GM23338 (cell line): Measurements from ENCODE around the gene ISG15. TPM values are rescaled to one million over a fixed set of nuclear protein-coding genes. Genes with fewer than 3 reads are reported as not detected.

Source experiments
- ATAC-seq: fragments of 200-7000 bp; cut with Tn5 transposase; 3 replicates; pipeline ENCODE4 v1.9.1; 2020
- DNase-seq: peaks from one replicate; pipeline ENCODE4 v3.0.0-alpha.2; 2015; ENCODE audit warnings: low spot score
- H2AFZ ChIP-seq: fragments of 200-600 bp; sonication (generic); 2 replicates; pipeline ENCODE4 v1.8.0; 2016; ENCODE audit warnings: antibody characterized with exemption, mild to moderate bottlenecking, moderate library complexity
- H3F3A ChIP-seq: fragments of 200-600 bp; sonication (generic); replicated peaks from 2 replicates; pipeline ENCODE4 v1.8.0; 2017; ENCODE audit warnings: antibody characterized with exemption, mixed run types, low read depth
- H3K27ac ChIP-seq: fragments of 200-600 bp; sonication (generic); 2 replicates; pipeline ENCODE4 v1.6.1; 2016; ENCODE audit warnings: low read depth
- H3K27me3 ChIP-seq: fragments of 200-600 bp; sonication (generic); 2 replicates; pipeline ENCODE4 v1.8.0; 2016; ENCODE audit warnings: mild to moderate bottlenecking, mixed run types, moderate library complexity; ENCODE audit not compliant: insufficient read depth
- H3K36me3 ChIP-seq: fragments of 200-600 bp; sonication (generic); 2 replicates; pipeline ENCODE4 v1.8.0; 2016; ENCODE audit warnings: mild to moderate bottlenecking; ENCODE audit not compliant: insufficient read depth
- H3K4me1 ChIP-seq: fragments of 200-600 bp; sonication (generic); 2 replicates; pipeline ENCODE4 v1.8.0; 2016; ENCODE audit warnings: mild to moderate bottlenecking, moderate library complexity; ENCODE audit not compliant: insufficient read depth
- H3K4me2 ChIP-seq: fragments of 200-600 bp; sonication (generic); 2 replicates; pipeline ENCODE4 v1.7.1; 2017; ENCODE audit warnings: mixed run types
- H3K4me3 ChIP-seq: fragments of 200-600 bp; sonication (generic); 2 replicates; pipeline ENCODE4 v1.6.1; 2016; ENCODE audit warnings: mixed run types
- H3K79me2 ChIP-seq: fragments of 200-600 bp; sonication (generic); replicated peaks from 2 replicates; pipeline ENCODE4 v1.8.0; 2017; ENCODE audit warnings: mild to moderate bottlenecking; ENCODE audit not compliant: insufficient read depth
- H3K9me2 ChIP-seq: fragments of 200-600 bp; sonication (generic); 2 replicates; pipeline ENCODE4 v1.8.0; 2017; ENCODE audit not compliant: insufficient read depth
- H4K20me1 ChIP-seq: fragments of 200-600 bp; sonication (generic); replicated peaks from 2 replicates; pipeline ENCODE4 v1.8.0; 2017; ENCODE audit warnings: mild to moderate bottlenecking; ENCODE audit not compliant: insufficient read depth
- H3K27ac Mint-ChIP-seq: 2 replicates; pipeline ENCODE4 v1.8.0; 2020; ENCODE audit warnings: inconsistent platforms, mild to moderate bottlenecking, moderate library complexity, mixed read lengths
- H3K27me3 Mint-ChIP-seq: 3 replicates; pipeline ENCODE4 v1.8.0; 2022; ENCODE audit warnings: low read depth, mild to moderate bottlenecking, moderate library complexity, mixed read lengths, inconsistent platforms; ENCODE audit not compliant: insufficient read depth, poor library complexity
- H3K36me3 Mint-ChIP-seq: 3 replicates; pipeline ENCODE4 v1.8.0; 2021; ENCODE audit warnings: low read depth, mild to moderate bottlenecking, inconsistent platforms, moderate library complexity, mixed read lengths
- H3K4me1 Mint-ChIP-seq: 3 replicates; pipeline ENCODE4 v1.8.0; 2020; ENCODE audit warnings: mild to moderate bottlenecking, inconsistent platforms, mixed read lengths
- H3K4me3 Mint-ChIP-seq: 3 replicates; pipeline ENCODE4 v1.8.0; 2021; ENCODE audit warnings: moderate library complexity, mild to moderate bottlenecking, inconsistent platforms, mixed read lengths
- H3K9me3 Mint-ChIP-seq: 3 replicates; pipeline ENCODE4 v1.8.0; 2020; ENCODE audit warnings: moderate library complexity, mild to moderate bottlenecking, inconsistent platforms, mixed read lengths
- CREB1 ChIP-seq: fragments of 250-450 bp; sonication (Bioruptor Pico); IDR thresholded peaks from 2 replicates; pipeline ENCODE4 v1.5.0; 2020; ENCODE audit warnings: low read depth, mild to moderate bottlenecking, moderate library complexity
- EZH2phosphoT487 ChIP-seq: fragments of 200-600 bp; sonication (generic); IDR thresholded peaks from one replicate; pipeline ENCODE4 v1.8.1; 2018; ENCODE audit warnings: antibody characterized with exemption; ENCODE audit not compliant: unreplicated experiment
- POLR2AphosphoS5 ChIP-seq: IDR thresholded peaks from 2 replicates; pipeline ENCODE4 v1.6.1; 2016; ENCODE audit warnings: antibody characterized with exemption, low read depth
- polyA plus RNA-seq: library from polyadenylated mRNA; unstranded; fragments of >200 nt; fragmentation: Nextera tagmentation; extraction: Ambion mirVana; gene quantifications from 2 replicates; pipeline ENCODE4 v1.2.1, GENCODE V29; 2016
- total RNA-seq: library from RNA; depleted of rRNA; stranded (reverse); fragments of >200 nt; shearing (Covaris generic); gene quantifications from 2 replicates; pipeline ENCODE4 v1.2.3, GENCODE V29; 2014
- TF ChIP-seq, protein P1 (sequence below): fragments of 250-450 bp; sonication (Bioruptor Pico); IDR thresholded peaks from 2 replicates; pipeline ENCODE4 v1.5.0; 2020; ENCODE audit warnings: mild to moderate bottlenecking, moderate library complexity
- TF ChIP-seq, protein P2 (sequence below): IDR thresholded peaks from one replicate; pipeline ENCODE4 v1.6.1; 2018; ENCODE audit warnings: antibody characterized with exemption; ENCODE audit not compliant: unreplicated experiment

ISG15 gene
- total and polyA plus RNA-seq, 2 experiments from 2014 or later: 52.9 to 101 TPM

DNA sequence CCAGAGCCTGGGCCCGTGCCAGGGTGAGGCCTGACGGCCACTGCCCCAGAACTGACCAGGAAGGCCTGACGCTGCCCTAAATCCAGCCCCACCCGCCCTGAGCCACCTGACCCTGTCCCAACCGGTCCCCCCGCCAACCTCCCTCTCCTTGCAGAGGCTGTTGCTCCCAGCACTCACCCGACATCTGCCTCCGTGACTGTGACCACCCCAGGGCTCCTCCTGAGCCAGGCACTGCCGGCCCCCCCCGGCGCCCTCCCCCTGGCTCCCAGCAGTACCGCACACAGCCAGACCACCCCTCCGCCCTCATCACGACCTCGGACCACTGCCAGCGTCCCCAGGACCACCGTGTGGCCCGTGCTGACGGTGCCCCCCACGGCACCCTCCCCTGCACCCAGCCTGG lies 32.9 kb downstream of the ISG15 start (continued):
- TF ChIP-seq, protein P1, sequence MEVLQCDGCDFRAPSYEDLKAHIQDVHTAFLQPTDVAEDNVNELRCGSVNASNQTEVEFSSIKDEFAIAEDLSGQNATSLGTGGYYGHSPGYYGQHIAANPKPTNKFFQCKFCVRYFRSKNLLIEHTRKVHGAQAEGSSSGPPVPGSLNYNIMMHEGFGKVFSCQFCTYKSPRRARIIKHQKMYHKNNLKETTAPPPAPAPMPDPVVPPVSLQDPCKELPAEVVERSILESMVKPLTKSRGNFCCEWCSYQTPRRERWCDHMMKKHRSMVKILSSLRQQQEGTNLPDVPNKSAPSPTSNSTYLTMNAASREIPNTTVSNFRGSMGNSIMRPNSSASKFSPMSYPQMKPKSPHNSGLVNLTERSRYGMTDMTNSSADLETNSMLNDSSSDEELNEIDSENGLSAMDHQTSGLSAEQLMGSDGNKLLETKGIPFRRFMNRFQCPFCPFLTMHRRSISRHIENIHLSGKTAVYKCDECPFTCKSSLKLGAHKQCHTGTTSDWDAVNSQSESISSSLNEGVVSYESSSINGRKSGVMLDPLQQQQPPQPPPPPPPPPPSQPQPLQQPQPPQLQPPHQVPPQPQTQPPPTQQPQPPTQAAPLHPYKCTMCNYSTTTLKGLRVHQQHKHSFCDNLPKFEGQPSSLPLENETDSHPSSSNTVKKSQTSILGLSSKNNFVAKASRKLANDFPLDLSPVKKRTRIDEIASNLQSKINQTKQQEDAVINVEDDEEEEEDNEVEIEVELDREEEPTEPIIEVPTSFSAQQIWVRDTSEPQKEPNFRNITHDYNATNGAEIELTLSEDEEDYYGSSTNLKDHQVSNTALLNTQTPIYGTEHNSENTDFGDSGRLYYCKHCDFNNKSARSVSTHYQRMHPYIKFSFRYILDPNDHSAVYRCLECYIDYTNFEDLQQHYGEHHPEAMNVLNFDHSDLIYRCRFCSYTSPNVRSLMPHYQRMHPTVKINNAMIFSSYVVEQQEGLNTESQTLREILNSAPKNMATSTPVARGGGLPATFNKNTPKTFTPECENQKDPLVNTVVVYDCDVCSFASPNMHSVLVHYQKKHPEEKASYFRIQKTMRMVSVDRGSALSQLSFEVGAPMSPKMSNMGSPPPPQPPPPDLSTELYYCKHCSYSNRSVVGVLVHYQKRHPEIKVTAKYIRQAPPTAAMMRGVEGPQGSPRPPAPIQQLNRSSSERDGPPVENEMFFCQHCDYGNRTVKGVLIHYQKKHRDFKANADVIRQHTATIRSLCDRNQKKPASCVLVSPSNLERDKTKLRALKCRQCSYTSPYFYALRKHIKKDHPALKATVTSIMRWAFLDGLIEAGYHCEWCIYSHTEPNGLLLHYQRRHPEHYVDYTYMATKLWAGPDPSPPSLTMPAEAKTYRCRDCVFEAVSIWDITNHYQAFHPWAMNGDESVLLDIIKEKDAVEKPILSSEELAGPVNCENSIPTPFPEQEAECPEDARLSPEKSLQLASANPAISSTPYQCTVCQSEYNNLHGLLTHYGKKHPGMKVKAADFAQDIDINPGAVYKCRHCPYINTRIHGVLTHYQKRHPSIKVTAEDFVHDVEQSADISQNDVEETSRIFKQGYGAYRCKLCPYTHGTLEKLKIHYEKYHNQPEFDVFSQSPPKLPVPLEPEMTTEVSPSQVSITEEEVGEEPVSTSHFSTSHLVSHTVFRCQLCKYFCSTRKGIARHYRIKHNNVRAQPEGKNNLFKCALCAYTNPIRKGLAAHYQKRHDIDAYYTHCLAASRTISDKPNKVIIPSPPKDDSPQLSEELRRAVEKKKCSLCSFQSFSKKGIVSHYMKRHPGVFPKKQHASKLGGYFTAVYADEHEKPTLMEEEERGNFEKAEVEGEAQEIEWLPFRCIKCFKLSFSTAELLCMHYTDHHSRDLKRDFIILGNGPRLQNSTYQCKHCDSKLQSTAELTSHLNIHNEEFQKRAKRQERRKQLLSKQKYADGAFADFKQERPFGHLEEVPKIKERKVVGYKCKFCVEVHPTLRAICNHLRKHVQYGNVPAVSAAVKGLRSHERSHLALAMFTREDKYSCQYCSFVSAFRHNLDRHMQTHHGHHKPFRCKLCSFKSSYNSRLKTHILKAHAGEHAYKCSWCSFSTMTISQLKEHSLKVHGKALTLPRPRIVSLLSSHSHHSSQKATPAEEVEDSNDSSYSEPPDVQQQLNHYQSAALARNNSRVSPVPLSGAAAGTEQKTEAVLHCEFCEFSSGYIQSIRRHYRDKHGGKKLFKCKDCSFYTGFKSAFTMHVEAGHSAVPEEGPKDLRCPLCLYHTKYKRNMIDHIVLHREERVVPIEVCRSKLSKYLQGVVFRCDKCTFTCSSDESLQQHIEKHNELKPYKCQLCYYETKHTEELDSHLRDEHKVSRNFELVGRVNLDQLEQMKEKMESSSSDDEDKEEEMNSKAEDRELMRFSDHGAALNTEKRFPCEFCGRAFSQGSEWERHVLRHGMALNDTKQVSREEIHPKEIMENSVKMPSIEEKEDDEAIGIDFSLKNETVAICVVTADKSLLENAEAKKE (CRISPR knock-in tag): no peak

DNA sequence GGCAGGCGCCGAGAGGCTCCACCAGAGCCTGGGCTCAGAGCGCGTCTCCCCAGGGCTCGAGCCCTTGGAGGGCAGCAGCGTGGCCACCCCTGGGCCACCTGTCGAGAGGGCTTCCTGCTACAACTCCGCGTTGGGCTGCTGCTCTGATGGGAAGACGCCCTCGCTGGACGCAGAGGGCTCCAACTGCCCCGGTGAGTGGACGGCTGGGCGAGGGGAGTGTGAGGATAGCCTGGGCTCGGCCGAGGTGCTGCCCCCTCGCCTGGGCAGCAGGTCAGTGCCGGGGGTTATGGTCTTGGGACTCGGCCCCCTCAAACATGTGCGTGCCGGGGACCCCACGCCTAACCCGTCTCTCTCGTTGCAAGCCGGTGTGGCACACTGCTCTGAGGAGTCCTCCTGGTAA lies 33.5 kb downstream of the ISG15 start:
- Histone ChIP-seq H2AFZ (no peak overlapping the region), H3K9me2 (no peaks in the 10 kb centered on the region), H3K36me3 (no peaks in the 10 kb centered on the region; the same call in 1 of the 2 replicates), H3K4me2 (no peak overlapping the region), H3K4me3 (no peak overlapping the region), H3K79me2 (no peaks in the 10 kb centered on the region), H3K4me1 (no peaks in the 10 kb centered on the region), H3K27ac (no peak overlapping the region), H4K20me1 (peaks cover 4% of the 10 kb centered on the region; the same call in 1 of the 2 replicates), H3K27me3 (no peaks in the 10 kb centered on the region), H3F3A (0 out of 2 replicates have a peak, but pooled peaks cover 2% of the 10 kb centered on the region)
- Mint-ChIP-seq H3K4me1 (no peaks in the 10 kb centered on the region), H3K4me3 (no peak overlapping the region), H3K9me3 (no peaks in the 10 kb centered on the region; the same call in 2 of the 3 replicates), H3K27ac (no peak overlapping the region), H3K27me3 (peaks cover 9% of the 10 kb centered on the region), H3K36me3 (peaks cover 18% of the 10 kb centered on the region)
- DNase-seq (no peak), ATAC-seq (no peak)
- TF ChIP-seq CREB1 (CRISPR knock-in tag) (no peak), POLR2AphosphoS5 (no peak), EZH2phosphoT487 (no peak)
- TF ChIP-seq, protein P2, sequence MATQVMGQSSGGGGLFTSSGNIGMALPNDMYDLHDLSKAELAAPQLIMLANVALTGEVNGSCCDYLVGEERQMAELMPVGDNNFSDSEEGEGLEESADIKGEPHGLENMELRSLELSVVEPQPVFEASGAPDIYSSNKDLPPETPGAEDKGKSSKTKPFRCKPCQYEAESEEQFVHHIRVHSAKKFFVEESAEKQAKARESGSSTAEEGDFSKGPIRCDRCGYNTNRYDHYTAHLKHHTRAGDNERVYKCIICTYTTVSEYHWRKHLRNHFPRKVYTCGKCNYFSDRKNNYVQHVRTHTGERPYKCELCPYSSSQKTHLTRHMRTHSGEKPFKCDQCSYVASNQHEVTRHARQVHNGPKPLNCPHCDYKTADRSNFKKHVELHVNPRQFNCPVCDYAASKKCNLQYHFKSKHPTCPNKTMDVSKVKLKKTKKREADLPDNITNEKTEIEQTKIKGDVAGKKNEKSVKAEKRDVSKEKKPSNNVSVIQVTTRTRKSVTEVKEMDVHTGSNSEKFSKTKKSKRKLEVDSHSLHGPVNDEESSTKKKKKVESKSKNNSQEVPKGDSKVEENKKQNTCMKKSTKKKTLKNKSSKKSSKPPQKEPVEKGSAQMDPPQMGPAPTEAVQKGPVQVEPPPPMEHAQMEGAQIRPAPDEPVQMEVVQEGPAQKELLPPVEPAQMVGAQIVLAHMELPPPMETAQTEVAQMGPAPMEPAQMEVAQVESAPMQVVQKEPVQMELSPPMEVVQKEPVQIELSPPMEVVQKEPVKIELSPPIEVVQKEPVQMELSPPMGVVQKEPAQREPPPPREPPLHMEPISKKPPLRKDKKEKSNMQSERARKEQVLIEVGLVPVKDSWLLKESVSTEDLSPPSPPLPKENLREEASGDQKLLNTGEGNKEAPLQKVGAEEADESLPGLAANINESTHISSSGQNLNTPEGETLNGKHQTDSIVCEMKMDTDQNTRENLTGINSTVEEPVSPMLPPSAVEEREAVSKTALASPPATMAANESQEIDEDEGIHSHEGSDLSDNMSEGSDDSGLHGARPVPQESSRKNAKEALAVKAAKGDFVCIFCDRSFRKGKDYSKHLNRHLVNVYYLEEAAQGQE: no peak
- TF ChIP-seq, protein P1 (CRISPR knock-in tag): no peak
